GM18517 (cell line): ENCODE measurements around the gene ZNHIT3.
A peak's percentile ranks its signal among the peaks of the same experiment; 100 is the strongest.

Source experiments
- ATAC-seq: cut with Tn5 transposase; IDR thresholded peaks from one replicate; pipeline ENCODE4 v1.9.1; 2021; ENCODE audit warnings: mild to moderate bottlenecking, moderate library complexity; ENCODE audit not compliant: unreplicated experiment

Gene ZNHIT3

GRCh38 chr17:36509272-36509985, 22.9 kb downstream of the ZNHIT3 start:
- ATAC-seq, result no peak

- ATAC-seq, result no peak
These were observed 24.2 kb downstream of the ZNHIT3 start for GRCh38 chr17:36510636-36511035.

GRCh38 chr17:36511216-36511615, 24.7 kb downstream of the ZNHIT3 start:
- ATAC-seq, result no peak

- ATAC-seq, result no peak
These were observed 26.2 kb downstream of the ZNHIT3 start for GRCh38 chr17:36512641-36513040.

GRCh38 chr17:36514856-36515255, 28.4 kb downstream of the ZNHIT3 start:
- ATAC-seq, result no peak

GRCh38 chr17:36515837-36516236, 29.4 kb downstream of the ZNHIT3 start:
- no peak for ATAC-seq

- ATAC-seq, result no peak
These were observed 36.6 kb downstream of the ZNHIT3 start for GRCh38 chr17:36523113-36523512.

GRCh38 chr17:36524428-36524876, 38.0 kb downstream of the ZNHIT3 start:
- ATAC-seq, result no peak

- ATAC-seq, result no peak
These were observed 38.6 kb downstream of the ZNHIT3 start for GRCh38 chr17:36525113-36525512.

- no peak for ATAC-seq
These were observed 39.4 kb downstream of the ZNHIT3 start for GRCh38 chr17:36525888-36526287.

- no peak for ATAC-seq
These were observed 41.3 kb downstream of the ZNHIT3 start for GRCh38 chr17:36527621-36528250.

GRCh38 chr17:36529121-36529520, 42.6 kb downstream of the ZNHIT3 start:
- ATAC-seq, result no peak

GRCh38 chr17:36532435-36532975, 46.0 kb downstream of the ZNHIT3 start:
- ATAC-seq, result no peak

- ATAC-seq, result peak; percentile 32
These were observed 47.7 kb downstream of the ZNHIT3 start for GRCh38 chr17:36533935-36534839.

- ATAC-seq, result peak; percentile 59
These were observed 48.6 kb downstream of the ZNHIT3 start, which contains the start of the genes MYO19 and PIGW for GRCh38 chr17:36534840-36535668. TSS of gene MYO19 (minus strand) at chr17:36534868. CDS start at chr17:36532538, 2,330 bp downstream. TSS of gene PIGW (plus strand) at chr17:36534987. CDS start at chr17:36537102, 2,115 bp downstream.

GRCh38 chr17:36535669-36536081, 49.2 kb downstream of the ZNHIT3 start:
- no peak for ATAC-seq

GRCh38 chr17:36540696-36541095, 54.2 kb downstream of the ZNHIT3 start:
- no peak for ATAC-seq

GRCh38 chr17:36542755-36543154, 56.3 kb downstream of the ZNHIT3 start:
- ATAC-seq, result no peak

- peak; percentile 6 for ATAC-seq
These were observed 57.5 kb downstream of the ZNHIT3 start for GRCh38 chr17:36544044-36544306.

- peak; percentile 54 for ATAC-seq
These were observed 58.0 kb downstream of the ZNHIT3 start, which contains the start of gene GGNBP2 for GRCh38 chr17:36544307-36545076. TSS of gene GGNBP2 (plus strand) at chr17:36544919. CDS start at chr17:36545725, 806 bp downstream.
